HG02884 (cell line): ENCODE results near the gene THOP1.

Experiments
- ATAC-seq: cut with Tn5 transposase; IDR thresholded peaks from one replicate; pipeline ENCODE4 v1.9.1; 2021; ENCODE audit warnings: mild to moderate bottlenecking, moderate library complexity; ENCODE audit not compliant: unreplicated experiment

THOP1 gene

DNA sequence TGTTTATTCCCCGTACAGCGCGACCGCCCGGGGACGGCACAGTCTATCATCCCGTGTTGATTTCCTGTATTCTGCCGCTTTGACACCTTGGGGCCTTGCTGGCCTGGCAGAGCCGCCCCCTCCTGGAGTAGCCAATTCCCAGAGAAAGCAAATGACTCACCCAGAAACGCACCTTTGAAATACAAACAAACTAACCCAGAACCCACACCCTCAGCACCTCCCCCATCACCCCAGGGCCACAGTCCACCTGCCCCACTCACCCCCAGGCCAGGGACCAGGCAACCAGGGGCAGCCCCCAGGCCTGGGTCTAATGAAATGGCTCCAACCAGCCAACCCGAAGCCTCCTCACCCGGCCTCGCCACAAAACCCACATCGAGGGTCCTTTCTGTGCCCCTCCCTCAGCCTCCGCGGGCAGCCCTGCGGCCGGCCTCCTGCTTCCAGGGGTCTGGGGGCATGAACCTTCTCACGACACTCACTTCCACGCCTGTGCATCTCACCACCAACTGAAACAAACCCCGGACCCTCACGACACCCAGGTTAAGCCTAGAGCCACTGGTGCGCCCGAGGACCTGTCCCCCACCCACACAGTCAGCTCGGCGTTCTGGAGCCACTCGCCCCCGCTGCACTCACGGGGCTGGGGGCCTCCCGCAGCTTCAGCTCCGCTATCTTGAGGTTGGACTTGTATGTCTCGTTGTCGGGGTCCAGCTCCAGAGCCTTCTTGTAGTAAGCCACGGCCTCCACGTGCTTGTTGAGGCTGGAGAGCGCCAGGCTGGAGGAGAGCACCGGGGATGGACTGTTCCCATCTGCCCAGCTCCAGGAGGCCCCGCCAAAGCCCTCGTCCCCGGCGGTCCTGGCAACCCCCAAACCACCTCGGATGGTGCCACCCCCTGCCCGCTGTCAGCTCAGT lies 23.2 kb upstream of the THOP1 start:
- no peak for ATAC-seq

DNA sequence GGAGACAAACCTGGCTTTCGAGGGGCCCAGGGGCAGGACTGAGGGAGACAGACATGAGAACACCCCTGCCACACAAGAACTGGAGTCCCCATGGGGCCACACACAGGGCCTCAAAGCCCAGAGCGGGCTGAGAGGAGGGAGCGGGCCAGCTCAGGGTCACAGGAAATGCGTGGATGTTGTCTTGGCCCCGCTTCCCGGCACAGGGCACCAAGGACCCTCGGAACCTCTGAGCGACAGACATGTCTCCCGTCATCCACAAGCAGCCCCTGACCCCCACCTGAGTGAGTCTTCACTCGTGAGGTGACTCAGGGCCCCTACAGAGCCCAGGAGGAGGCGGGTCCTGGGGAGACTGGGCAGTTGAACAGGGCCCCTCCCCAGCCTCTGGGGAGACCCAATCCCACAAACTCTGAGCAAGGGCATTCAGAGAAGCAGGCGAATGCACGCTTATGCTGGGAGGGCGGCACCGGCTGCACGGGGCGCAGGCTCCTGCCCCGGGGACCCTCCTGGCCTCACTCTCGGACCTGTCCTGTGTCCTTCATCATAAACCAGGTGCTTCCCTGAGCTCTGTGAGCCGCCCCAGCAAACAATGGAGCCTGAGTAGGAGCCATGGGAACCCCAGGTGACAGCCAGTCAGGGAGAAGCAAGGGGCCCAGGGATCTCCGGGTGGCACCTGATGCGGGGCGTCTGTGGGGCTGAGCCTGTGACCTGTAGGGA lies 22.4 kb upstream of the THOP1 start:
- ATAC-seq: no peak

DNA sequence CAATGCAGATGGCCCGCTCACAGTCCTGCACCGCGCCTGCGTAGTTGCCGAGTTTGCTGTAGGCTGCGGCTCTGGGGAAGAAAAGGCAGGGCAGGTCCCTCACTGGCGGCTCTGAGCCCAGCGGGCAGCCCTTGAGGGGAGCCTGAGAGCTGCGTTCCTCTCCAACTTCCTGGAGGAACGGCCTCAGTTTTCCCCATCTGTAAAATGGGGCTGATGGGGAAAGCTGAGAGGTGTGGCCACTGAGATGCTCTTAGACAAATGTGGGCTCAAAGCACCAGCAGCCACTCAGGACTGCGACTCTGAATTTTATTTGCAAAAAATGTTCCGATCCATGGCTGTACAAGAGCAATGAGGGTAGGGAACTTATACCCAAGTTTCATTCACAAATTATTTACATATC lies 21.6 kb upstream of the THOP1 start:
- ATAC-seq: no peak

DNA sequence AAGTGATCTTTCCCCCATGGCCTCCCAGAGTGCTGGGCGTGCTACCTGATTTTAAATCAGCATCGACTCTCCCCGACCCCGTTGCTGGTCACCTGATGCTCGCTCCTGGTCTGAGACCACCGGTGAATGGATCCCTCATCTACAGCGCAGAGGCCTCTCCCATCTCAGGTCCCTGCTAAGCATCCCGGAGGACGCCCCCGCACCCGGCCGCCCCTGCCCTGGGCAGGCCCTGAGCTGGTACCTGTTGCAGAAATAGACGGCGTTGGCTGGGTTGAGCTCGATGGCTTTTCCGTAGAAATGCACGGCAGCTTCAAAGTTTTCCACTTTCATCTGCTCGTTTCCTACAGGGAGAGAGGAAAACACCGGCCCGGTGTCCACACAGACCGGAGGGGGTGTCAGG lies 20.4 kb upstream of the THOP1 start:
- no peak for ATAC-seq

DNA sequence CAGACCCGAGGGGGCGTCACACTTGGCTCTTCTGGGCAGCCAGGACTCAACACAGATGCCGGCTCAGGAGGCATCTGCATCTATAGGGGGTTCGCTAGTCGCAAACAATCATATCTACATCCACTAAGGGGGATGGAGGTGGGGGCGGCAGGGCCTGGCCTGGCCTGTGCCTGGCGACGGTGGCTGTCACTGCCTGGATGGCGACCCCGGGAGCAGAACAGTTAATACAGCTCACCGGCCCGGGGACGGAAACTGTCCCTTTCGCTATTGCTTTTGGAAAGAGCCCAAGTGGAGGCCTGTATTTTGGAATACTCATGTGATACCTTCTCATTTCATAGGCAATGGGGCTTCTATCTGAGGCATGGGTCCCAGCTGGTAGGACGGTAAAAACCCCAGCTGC lies 19.9 kb upstream of the THOP1 start:
- no peak for ATAC-seq

DNA sequence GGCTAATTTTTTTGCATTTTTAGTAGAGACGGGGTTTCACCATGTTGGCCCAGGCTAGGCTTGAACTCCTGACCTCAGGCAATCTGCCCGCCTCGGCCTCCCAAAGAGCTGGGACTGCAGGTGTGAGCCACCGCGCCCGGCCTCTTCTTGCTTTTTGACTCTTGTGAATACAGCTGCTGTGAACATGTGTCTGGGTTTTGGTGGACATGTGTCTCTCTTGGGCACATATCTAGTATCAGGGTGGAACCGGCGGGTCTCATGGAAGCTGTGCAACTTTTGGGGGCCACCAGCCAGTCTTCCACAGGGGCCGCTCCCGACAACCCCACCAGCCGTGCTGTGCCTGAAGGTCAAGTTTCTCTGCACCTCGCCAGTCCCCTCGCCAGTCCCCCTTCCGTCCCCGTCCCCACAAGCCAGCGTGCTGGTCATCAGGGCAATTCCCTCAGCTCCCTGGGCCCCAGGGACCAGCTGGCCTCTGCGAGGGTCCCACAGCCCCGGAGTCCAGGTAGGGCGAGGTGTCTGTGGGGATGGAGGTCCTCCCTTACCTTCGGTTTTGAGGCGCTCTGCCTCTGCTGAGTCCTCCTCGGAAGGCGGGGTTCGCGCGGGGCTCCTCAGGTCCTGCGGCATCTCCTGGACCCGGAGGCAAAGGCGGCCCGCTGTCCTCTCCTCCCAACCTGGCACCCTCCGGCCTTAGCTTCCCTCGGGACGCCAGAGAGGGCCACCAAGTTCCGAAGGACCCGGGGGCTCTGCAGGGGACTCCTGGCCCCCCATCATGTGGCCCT lies 18.5 kb upstream of the THOP1 start:
- no peak for ATAC-seq

DNA sequence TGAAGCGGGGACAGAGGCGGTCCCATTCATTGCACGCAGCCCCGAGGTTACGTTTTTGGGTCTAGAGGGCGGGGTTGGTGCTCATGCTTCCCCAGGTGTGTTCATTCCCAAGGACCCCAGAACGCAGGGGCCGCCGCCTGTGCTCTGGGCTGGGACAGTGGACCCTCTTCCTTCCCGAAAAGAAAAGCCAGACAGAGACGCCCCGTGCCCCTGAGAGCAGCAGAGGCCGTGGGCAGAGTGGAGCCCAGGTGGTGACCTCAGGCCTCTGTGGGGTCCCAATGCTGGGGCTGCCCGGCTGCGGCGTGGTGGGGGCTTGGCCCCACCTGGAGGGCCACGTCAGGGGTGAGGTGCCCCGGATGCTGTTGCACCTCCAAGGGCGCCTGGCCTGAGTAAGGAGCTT lies 17.6 kb upstream of the THOP1 start:
- ATAC-seq: no peak

DNA sequence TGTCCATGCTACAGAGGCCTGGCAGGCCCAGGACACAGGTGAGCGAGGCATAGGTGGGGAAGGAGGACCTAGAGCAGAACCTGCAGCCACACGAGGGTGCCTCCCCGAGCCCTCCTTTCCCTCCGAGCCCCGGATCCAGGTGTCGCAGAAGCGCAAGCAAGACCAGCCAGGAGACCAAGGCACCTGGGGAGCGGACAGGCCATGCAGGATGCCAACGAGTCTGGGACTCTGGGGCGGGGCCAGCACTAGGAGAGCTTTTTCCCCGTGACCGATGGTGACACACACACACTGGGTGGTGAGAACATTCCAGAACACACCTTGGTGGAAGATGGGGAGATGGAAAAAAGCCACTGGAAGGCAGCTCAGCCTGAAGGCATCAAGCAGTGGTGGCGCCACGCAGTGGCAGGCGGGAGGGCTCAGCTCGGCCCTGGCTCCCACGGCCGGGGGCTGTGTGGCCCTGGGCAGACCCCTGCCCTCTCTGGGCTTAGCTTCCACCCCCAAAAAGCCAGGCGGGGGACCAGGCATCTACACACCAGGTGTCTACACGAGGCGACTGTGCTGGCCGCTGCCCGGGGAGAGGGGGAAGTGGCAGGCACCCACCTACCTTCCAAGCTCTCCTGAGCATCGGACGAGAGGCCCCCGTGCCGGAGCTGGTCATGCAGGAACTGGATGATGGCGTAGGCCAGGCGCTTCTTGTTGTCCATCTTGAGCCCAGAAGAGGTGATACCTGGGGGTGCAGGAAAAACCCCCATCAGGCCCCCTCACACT lies 16.8 kb upstream of the THOP1 start:
- ATAC-seq: no peak

DNA sequence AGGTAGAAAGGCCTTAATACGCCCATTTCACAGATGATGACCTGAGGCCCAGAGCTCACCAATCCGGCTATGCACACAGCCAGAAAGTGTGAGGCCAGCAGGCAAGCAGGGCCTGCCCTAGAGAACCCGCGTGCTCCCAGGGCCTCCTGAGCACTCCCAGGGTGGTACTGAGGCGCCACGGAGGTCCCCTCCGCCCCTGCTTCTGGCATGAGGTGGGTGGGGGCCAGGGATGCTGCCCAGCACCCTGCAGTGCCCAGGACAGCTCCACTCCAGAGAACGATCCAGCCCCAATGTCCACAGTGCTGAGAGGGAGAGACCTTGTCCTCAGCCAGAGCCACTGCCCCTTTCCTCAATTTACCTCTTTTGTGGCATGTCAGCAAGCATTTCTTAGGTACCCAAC lies 16.1 kb upstream of the THOP1 start:
- ATAC-seq: no peak

DNA sequence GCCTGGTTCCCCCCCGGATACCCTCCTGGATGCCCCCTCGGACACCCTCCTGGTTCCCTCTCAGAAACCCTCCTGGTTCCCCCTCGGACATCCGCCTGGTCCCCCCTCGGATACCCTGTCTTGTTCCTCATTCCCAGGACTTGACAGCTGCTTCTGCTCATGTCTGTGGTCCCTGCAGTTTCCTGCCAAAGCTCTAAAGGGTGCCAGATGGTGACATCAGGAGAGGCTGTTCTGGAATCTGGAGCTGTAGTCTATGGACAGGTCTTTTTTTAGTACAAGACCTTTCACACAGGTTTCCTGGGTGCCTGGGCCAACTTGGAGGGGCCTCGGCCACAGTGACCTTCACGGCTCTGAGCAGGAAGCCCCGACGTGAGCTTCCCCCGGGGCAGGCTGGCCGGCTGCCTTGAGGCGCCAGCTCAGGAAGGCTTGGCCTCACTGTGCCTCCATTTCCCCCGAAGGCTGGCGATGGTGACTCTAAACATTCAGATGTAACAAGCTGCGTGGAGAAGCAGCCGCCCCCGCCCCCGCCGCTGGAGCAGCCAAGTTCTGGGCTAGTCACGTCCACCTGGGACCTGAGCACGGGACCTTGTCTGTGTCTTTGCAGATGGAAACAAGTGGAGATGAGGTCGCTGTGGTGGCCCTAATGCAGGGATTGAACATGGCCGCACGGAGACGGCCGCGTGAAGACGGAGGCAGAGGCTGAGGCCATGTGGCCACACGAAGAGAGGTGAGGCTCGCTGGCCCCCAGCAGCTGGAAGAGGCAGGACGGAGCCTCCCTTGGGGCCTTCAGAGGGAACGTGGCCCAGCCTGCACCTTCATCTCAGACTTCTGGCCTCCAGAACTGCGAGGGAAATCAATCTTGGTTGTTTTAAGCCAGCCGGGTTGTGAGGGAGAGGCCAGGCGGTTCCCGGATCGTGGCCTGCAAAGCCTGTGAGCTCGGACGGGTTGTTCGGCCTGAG lies 15.0 kb upstream of the THOP1 start:
- no peak for ATAC-seq

DNA sequence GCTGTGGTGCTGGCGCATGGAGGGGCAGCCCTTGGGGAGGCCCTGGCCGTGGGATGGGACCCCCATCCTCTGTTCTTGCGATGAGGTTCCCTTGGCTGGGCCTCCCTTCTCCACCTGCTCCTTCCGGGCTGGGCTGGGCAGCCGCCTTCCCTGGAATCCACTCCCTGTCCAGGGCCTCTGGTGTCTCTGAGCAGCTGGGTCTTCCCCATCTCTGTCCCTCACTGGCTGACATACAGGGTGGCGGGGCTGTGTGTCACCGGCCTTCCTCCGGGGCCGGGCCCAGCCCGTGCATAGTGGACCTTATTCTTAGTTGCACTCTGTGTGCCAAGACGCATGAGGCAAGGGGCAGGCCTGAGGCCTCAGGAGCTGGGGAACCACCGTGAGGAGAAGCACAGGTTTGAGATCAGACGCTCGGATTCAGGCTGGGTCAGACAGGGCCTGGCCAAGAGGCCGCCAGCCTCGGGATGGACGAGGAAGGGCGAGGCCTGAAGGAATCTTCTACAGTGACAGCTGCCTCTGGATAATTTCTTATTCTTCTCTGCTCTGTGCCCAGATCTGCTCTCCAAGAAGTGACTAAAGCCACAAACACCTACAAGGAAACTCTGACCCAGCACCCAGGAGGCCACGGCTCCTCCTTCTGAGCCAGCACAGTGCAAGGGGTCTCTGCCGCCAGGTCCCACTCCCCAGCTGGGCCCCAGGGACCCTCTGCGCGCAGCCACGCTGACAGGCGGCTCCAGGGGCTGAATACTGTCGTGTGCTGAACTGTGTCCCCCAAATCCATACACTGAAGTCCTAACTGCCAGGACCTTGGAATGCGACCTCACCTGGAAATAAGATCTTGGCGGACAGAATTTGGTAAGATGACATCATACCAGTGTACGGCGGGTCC lies 13.3 kb upstream of the THOP1 start:
- ATAC-seq: no peak

DNA sequence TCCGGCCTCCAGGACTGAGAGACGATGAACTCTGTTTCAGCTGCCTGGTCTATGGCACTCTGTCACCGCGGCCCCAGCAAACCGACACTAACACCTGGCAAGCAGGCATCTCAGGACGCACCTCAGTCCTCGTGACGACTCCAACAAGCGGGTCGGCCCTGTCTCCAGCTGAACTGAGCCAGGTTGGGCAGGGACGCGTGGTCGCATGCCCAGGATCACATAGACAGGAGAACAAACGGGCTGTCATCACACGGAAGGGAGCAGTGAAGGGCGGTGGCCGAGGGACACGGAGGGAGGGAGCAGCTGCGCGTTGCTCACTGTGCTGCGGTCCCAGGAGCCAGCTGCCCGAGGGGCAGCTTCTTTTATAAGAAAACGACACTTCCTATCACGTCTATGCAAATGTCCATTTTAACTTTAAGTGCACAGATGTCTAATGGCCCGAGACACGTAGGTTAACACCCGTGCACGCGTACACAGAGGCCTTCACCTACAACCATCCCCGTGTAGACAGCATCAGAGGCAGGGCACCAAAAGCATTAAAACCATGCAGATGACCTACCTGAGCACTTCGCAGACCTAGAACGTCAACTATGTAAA lies 11.1 kb upstream of the THOP1 start:
- ATAC-seq: no peak

DNA sequence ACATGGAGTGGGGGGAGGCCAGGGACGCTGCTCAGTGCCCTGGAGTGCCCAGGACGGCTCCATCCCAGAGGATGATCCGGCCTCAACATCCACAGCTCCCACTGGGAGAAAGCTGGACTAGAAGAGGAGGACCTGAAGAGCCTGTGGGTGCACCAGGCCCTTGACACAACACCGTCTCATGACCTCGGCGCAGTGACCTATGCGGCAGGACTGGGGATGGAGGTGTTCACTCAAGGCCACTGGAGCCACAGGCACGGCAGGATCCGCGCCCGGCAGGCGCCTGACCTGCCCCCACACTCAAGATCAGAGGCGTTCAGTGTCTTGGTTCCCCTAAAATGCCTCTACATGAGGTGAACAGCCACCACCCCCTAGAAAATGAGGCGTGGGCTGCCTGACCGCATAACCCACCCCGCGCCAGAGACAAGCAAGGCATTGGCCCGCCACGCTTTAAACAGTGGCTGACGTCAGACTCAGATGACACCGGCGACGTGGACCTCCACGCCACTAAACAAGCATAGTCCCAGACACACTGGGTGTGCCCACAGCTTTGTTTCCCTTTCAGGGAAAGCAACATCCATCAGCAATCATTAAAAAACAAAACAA lies 10.2 kb upstream of the THOP1 start:
- ATAC-seq: no peak

DNA sequence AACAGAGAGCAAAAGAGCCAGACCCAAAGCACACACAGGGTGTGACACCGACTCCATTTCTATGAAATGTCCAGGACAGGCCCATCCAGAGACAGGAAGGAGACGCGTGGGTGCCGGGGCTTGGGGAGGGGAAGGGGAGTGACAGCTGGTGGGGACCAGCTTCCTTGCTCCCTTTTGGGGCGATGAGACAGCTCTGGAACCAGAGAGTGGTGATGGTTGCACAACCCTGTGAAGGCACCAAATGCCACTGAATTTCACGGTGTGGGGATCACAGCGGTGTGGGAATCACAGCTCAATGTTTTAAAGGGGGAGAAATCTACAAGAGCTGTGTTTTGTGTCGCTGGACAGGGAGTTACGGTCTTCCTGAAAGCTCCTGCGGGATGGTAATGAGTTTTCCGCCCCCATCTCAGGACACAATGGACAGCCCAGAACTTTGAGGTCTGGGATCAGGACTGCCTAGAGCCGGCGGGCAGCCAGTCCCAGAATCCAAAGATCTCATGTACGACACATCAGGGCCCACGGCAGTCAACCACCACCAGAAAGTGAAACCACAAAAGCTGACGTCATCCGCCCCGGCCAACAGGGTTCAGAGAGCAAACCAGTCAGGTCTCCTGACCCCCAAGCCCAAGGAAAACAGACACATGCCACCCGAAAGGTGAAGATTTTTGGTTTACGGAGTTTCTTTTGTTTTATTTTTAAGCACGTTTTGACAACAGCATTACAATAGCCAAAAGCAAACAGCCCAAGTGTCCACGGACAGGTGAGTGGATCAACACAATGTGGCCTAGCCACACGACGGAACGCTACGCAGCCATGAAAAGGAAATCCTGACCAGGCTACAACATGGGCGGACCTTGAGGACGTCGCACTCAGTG lies 9.5 kb upstream of the THOP1 start:
- ATAC-seq: no peak

DNA sequence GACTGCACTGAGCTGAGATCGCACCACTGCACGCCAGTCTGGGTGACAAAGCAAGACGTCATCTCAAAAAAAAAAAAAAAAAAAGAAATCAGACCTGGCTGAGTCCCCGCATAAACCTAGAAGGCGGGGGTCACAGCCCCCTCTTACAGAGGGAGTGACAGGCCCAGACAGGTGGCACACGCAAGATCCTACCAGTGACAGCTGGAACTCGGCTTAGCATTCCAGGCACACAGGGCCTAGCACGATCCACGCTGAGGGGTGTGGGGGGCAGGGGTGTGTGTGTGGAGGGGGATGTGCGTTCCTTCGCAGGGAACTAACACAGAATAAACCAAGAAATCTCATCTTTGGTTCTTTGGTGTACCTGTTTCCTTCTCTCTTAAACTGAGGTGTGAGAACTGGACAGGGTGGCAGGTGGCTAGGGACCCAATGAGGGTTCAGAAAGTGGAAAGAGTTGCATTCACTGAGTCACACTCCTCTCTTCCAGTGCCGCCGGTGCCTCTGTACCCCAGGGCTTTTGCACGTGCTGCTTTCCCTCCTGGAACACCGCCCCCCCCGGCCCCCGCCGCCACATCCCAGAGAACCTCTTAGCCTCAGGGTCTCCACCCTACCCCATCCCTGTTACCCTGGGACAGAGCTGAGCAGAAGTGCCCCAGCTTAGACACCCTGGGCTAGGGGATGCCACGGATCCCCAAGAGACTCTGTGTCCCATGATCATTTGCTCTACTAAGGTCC lies 7.2 kb upstream of the THOP1 start:
- no peak for ATAC-seq

DNA sequence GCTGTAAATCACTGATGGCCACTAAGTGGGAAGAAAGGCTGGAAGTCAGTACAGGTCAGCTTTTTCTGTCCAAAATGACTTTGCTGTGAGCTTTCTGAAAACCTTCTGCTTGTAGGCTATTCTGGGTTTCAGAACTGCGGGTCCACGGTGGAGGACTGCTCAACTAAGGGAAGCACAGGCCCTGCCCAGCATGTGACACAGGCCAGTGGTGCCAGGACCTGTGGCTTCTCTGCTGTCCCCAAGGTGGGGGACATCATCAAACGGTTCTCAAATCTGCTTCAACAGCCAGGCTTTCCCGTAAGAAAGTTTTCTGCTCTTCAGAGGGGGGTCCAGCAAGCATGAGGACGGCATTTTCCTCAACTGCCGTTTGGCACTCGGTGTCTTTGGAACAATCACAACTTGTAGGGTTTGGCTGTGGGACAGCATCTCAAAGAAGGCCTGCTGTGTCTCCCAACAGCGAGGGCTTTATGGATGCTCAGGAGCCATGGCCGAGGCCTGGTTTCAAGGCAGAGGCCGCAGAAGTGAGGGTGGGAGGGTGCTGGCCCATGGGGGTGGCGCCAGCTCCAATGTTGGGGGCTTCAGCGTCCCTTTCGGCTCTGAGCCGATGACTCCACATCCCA lies 6.1 kb upstream of the THOP1 start:
- no peak for ATAC-seq
